ENCODE measurements around the gene THAP12. TPM values are rescaled to one million over a fixed set of nuclear protein-coding genes. Genes with fewer than 3 reads are reported as not detected.

Gene THAP12
- total and polyA plus RNA-seq, 2 donors (not counting 1 experiment from before 2014, with no cell fraction given): 16.8 to 55.6 TPM

- no peak overlapping the region for H3K27ac ChIP-seq (ENCODE audit: low read length in 2 of 2)
- H3K27me3 ChIP-seq (replicated peaks in 1 of 4; ENCODE audit: control extremely low read depth in 1 of 4, control insufficient read depth in 3 of 4, insufficient read depth in 4 of 4, low read length in 3 of 4): peaks cover 0 to 3% (median 0%) of the 10 kb centered on the region in 4 experiments
- TF ChIP-seq EZH2 (IDR thresholded peaks at IDR 0.05; ENCODE audit: borderline replicate concordance, insufficient read depth, low read depth, low read length, poor library complexity, severe bottlenecking) (no peak), CTCF (IDR thresholded peaks at IDR 0.05) (no peak)
- intact Hi-C loops (cut with micrococcal nuclease): no loop called here
- DNase-seq: no peak
- H3K9me3 ChIP-seq (ENCODE audit: control extremely low read depth in 1 of 3, control insufficient read depth in 2 of 3, insufficient read depth in 1 of 3, low read length in 2 of 3): no peaks in the 10 kb centered on the region
- WGBS (ENCODE audit: insufficient coverage): 88% methylated on average over 6 of the region's 6 CpGs
- no peak overlapping the region for H3K4me2 ChIP-seq (replicated peaks; ENCODE audit: low read depth, low read length, poor library complexity, severe bottlenecking)
- H3K9ac ChIP-seq (ENCODE audit: low read length): no peak overlapping the region
- POLR2A ChIA-PET: no interaction called here
- no peak overlapping the region for H2AFZ ChIP-seq (ENCODE audit: insufficient read depth, low read depth, low read length, poor library complexity, severe bottlenecking)
- no peak overlapping the region for H3K4me3 ChIP-seq (ENCODE audit: control extremely low read depth in 1 of 5, extremely low read depth in 1 of 5, insufficient read depth in 1 of 5, low read depth in 2 of 5, low read length in 4 of 5)
- H4K20me1 ChIP-seq (ENCODE audit: control insufficient read depth, insufficient read depth, low read length, poor library complexity, severe bottlenecking): no peaks in the 10 kb centered on the region
- Mint-ChIP-seq H3K27ac (no peak overlapping the region), H3K4me3 (no peak overlapping the region), H3K4me1 (no peaks in the 10 kb centered on the region), H3K9me3 (ENCODE audit: insufficient read depth) (no peaks in the 10 kb centered on the region), H3K27me3 (peaks cover 11% of the 10 kb centered on the region)
- no peaks in the 10 kb centered on the region for H3K36me3 ChIP-seq (replicated peaks in 1 of 2; ENCODE audit: control extremely low read depth in 1 of 2, control insufficient read depth in 1 of 2, extremely low read depth in 1 of 2, insufficient read depth in 2 of 2, low read length in 1 of 2)
- H3K4me1 ChIP-seq (ENCODE audit: control insufficient read depth in 2 of 2, insufficient read depth in 2 of 2, low read length in 2 of 2): no peaks in the 10 kb centered on the region
- no peaks in the 10 kb centered on the region for H3K79me2 ChIP-seq (ENCODE audit: control insufficient read depth, insufficient read depth, low read length)
- ATAC-seq (ENCODE audit: low read depth): no peak
- CTCF ChIA-PET: interaction anchor here (0.6 to 1.2 kb wide), 3 partner anchors 10 to 601 kb away, joined by 3 read pairs; no protein-coding TSS in a partner anchor
Observed at GRCh38 chr11:76307978-76308747, 72.8 kb downstream of the THAP12 start.

- Histone ChIP-seq H3K9ac (ENCODE audit: low read length) (no peak overlapping the region), H3K9me3 (ENCODE audit: control extremely low read depth in 1 of 3, control insufficient read depth in 2 of 3, insufficient read depth in 1 of 3, low read length in 2 of 3) (no peaks in the 10 kb centered on the region), H3K79me2 (ENCODE audit: control insufficient read depth, insufficient read depth, low read length) (no peaks in the 10 kb centered on the region), H4K20me1 (ENCODE audit: control insufficient read depth, insufficient read depth, low read length, poor library complexity, severe bottlenecking) (no peaks in the 10 kb centered on the region), H3K36me3 (replicated peaks in 1 of 2; ENCODE audit: control extremely low read depth in 1 of 2, control insufficient read depth in 1 of 2, extremely low read depth in 1 of 2, insufficient read depth in 2 of 2, low read length in 1 of 2) (no peaks in the 10 kb centered on the region), H3K4me3 (ENCODE audit: control extremely low read depth in 1 of 5, extremely low read depth in 1 of 5, insufficient read depth in 1 of 5, low read depth in 2 of 5, low read length in 4 of 5) (no peak overlapping the region), H2AFZ (ENCODE audit: insufficient read depth, low read depth, low read length, poor library complexity, severe bottlenecking) (no peak overlapping the region), H3K4me2 (replicated peaks; ENCODE audit: low read depth, low read length, poor library complexity, severe bottlenecking) (no peak overlapping the region), H3K27me3 (replicated peaks in 1 of 4; ENCODE audit: control extremely low read depth in 1 of 4, control insufficient read depth in 3 of 4, insufficient read depth in 4 of 4, low read length in 3 of 4) (peaks cover 0 to 3% (median 0%) of the 10 kb centered on the region in 4 experiments), H3K27ac (ENCODE audit: low read length in 2 of 2) (no peak overlapping the region), H3K4me1 (ENCODE audit: control insufficient read depth in 2 of 2, insufficient read depth in 2 of 2, low read length in 2 of 2) (no peaks in the 10 kb centered on the region)
- WGBS (ENCODE audit: insufficient coverage): 93% methylated on average over 7 of the region's 9 CpGs
- H3K4me1 Mint-ChIP-seq: no peaks in the 10 kb centered on the region
- no peaks in the 10 kb centered on the region for H3K9me3 Mint-ChIP-seq (ENCODE audit: insufficient read depth)
- intact Hi-C loops (cut with micrococcal nuclease): no loop called here
- no peak overlapping the region for H3K27ac Mint-ChIP-seq
- ChIA-PET POLR2A (no interaction called here), CTCF (interaction anchor here (1.0 to 1.2 kb wide), 2 partner anchors 11 to 411 kb away, joined by 3 read pairs; no protein-coding TSS in a partner anchor)
- TF ChIP-seq EZH2 (IDR thresholded peaks at IDR 0.05; ENCODE audit: borderline replicate concordance, insufficient read depth, low read depth, low read length, poor library complexity, severe bottlenecking) (no peak), CTCF (IDR thresholded peaks at IDR 0.05) (no peak)
- H3K4me3 Mint-ChIP-seq: no peak overlapping the region
- DNase-seq (no peak), ATAC-seq (ENCODE audit: low read depth) (no peak)
- H3K27me3 Mint-ChIP-seq: peaks cover 14% of the 10 kb centered on the region
Observed at GRCh38 chr11:76307396-76307795, 73.5 kb downstream of the THAP12 start.

All from B cell (primary cell).